GM15510 (cell line): ENCODE measurements around the gene MAP3K7CL.

Experiments used
- POLR2A ChIP-seq: IDR thresholded peaks from 3 replicates; pipeline ENCODE4 v1.6.1; 2011; ENCODE audit warnings: borderline replicate concordance; ENCODE audit not compliant: insufficient read length; ENCODE audit errors: extremely low read depth

MAP3K7CL gene

GRCh38 chr21:29151931-29152330 lies 21.5 kb downstream of the MAP3K7CL start:
- TF ChIP-seq POLR2A = no peak

- no peak for TF ChIP-seq POLR2A
Observed at GRCh38 chr21:29152916-29153315, 22.5 kb downstream of the MAP3K7CL start.

- no peak for TF ChIP-seq POLR2A
Observed at GRCh38 chr21:29154270-29154669, 23.8 kb downstream of the MAP3K7CL start.

- TF ChIP-seq POLR2A = no peak
Observed at GRCh38 chr21:29155118-29155932, 24.9 kb downstream of the MAP3K7CL start.

- TF ChIP-seq POLR2A = no peak
Observed at GRCh38 chr21:29155933-29156260, 25.5 kb downstream of the MAP3K7CL start.

- TF ChIP-seq POLR2A = no peak
Observed at GRCh38 chr21:29157080-29157479, 26.6 kb downstream of the MAP3K7CL start.

GRCh38 chr21:29159842-29160241 lies 29.4 kb downstream of the MAP3K7CL start:
- no peak for TF ChIP-seq POLR2A

GRCh38 chr21:29163341-29164115 lies 33.1 kb downstream of the MAP3K7CL start:
- TF ChIP-seq POLR2A = no peak

GRCh38 chr21:29164323-29164942 lies 34.0 kb downstream of the MAP3K7CL start:
- TF ChIP-seq POLR2A = no peak

GRCh38 chr21:29166323-29166722 lies 35.9 kb downstream of the MAP3K7CL start:
- no peak for TF ChIP-seq POLR2A

GRCh38 chr21:29166853-29167252 lies 36.4 kb downstream of the MAP3K7CL start:
- no peak for TF ChIP-seq POLR2A

GRCh38 chr21:29168891-29169315 lies 38.5 kb downstream of the MAP3K7CL start:
- no peak for TF ChIP-seq POLR2A

GRCh38 chr21:29170944-29171343 lies 40.5 kb downstream of the MAP3K7CL start:
- no peak for TF ChIP-seq POLR2A

GRCh38 chr21:29172282-29172681 lies 41.8 kb downstream of the MAP3K7CL start:
- no peak for TF ChIP-seq POLR2A

GRCh38 chr21:29174607-29175013 lies 44.2 kb downstream of the MAP3K7CL start:
- TF ChIP-seq POLR2A = no peak
